RCC 7860 (cell line): Measurements from ENCODE around the gene PRX.

Experiments
- DNase-seq: peaks from one replicate; pipeline ENCODE4 v3.0.0-alpha.2; 2015; ENCODE audit warnings: low spot score
- FAIRE-seq: peaks from 2 replicates; lab custom pipeline; 2012; peaks lifted over from hg19 to GRCh38; lab: Jason Lieb, UNC

The PRX gene

DNA sequence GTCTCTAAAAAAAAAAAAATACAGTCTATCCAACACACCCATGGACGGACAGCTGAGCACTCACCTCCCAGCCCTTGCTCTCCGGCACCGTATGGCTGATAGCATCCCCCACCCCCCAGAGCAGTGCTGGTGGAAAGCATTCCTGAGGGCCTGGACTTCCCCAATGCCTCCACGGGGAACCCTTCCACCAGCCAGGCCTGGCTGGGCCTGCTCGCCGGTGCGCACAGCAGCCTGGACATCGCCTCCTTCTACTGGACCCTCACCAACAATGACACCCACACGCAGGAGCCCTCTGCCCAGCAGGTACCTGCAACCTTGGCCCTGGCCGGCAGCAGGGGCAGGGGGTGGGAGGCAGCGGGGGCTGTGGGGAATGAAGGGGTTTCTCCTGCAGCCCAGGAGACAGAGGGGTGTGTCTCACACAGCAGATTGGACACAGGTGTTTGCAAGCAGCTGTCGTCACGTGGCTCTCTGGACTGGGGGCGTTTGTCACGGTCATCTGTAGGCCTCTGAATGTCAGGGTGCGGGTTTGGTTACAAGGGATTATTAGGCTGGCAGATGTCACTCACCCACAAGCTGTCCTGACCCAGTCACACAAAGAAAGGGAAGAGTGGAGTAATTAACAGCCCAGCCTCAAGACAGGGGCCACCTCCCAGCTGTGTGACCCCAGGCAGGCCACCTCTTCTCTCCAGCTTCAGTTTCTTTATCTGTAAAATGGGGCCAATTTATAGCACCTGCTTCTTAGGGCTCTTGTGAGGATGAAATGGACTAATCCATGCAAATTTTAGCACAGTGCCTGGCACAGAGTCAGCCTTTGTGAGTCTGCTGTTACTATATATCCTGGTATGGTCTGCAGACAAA is 45.4 kb downstream of the PRX start:
- FAIRE-seq = no peak
- DNase-seq = no peak

DNA sequence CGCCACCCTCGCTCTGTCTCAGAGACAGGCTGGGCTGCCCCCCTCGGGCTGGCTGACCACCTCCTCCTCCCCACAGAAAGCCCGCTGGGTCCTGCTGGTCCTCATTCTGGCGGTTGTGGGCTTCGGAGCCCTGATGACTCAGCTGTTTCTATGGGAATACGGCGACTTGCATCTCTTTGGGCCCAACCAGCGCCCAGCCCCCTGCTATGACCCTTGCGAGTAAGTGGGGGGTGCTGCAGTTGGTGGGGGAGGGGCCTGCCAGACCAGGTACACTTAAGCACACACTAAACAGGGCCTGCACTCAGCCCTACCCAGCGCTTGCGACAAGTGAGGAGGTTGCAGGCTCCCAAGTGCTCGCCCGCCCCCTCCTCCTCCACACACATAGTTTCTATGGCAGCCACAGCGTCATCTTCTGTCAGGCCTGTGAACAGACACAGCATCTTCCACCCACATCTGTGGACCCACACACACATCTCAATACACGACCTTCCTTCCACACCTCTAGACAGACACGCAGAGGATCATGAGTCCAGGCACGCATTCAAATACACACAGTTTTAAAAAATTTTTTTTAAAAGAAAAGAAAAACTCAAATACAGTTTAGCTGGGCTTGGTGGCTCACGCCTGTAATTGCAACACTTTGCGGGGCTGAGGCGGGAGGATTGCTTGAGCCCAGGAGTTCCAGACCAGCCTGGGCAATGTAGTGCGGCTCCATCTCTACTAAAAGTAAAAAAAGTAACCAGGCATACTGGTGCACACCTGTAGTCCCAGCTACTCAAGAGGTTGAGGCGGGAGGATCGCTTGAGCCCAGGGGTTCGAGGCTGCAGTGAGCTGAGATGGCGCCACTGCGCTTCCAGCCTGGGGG is 46.2 kb downstream of the PRX start:
- DNase-seq (no peak), FAIRE-seq (no peak)

DNA sequence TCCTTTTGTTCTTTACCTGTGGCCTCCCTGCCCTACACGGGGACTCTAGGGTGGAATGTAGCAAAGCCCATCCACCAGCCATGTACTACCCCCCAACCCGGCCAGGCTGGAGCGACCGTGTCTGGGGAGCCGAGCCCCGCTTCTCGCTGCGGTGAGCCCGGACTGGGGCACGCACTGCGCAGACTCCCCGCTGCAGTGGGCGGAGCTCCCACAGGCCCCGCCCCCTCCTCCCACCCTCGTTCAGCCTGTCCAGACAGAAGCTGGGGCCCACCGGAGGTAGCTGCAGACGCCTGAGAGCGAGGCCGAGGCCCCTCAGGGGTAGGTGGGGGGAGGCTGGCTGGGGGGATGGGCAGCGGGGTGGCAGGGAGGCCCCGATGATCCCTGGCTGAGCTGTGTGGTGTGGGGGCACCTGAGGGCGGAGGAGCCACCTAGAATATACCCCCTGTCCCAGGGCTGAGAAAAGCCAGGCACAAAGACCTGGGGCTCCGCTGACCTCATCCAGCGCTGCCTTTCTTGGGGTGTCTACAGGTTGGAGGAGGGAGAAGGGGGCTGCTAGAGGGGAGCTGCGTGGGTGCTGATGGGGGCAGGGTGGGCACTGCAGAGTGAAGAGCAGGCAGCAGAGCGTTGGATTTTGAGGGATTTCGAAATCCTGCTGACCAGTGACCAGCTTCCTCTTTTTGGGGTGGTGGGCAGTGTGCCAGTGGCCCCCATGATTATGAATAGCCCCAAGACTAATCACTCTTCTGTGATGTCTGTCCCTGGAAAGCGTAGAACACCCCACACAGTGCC is 47.4 kb downstream of the PRX start:
- no peak for DNase-seq
- no peak for FAIRE-seq

DNA sequence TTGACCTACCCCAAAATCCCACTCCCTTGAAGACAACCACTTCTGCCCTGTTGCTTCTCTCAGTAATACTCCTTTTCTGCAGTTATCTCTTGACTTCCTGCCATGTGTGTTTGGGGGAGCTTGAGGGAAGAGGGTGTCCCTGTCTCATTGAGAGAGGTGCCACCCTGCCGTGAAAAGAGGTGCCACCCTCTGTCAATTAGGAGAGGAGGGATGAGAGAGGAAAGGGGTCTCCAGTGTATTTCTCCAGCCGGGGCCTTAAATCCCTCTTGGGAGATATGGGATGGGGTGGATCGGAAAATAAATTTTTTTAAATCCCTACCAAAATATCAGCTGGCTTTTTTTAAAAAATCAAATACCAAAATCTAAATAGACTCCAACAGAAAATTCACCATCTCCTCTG is 48.2 kb downstream of the PRX start:
- FAIRE-seq (no peak), DNase-seq (no peak)

DNA sequence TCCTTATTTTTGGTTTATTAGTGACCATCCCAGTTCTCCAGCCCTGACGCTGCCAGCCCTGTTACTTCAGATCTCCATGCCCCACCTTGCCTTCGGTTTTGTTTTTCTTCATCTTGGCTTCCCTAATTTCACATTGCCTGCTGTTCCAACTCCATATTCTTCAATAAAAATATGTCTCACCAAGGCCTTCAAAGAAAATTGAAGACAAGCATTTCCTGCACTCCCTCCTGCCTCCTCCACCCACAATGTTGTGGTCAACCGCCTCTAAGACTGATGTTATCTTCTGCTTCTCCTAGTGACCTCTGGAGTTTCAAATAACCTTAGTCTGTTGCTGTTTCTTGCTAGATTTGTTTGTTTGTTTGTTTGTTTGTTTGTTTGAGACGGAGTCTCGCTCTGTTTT is 50.1 kb downstream of the PRX start:
- no peak for DNase-seq

DNA sequence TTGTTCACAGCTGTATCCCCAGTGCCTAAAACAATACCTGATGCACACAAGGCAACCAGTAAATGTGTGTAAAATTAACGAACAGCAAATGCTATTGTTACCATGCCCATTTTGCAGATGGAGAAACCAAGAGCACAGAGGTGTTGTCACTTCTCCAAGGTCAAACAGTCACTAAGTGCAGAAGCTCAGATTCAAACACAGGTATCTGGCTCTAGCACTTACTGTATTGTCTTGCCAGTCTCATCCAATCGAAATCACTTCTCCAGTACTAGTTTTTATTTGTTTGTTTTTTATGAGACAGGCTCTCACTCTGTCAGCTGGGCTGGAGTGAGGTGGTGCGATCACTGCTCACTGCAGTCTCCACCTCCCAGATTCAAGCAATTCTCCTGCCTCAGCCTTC is 51.0 kb downstream of the PRX start:
- FAIRE-seq (no peak), DNase-seq (no peak)

More for the DNA sequence above, 50.1 kb downstream of the PRX start:
- FAIRE-seq = no peak

DNA sequence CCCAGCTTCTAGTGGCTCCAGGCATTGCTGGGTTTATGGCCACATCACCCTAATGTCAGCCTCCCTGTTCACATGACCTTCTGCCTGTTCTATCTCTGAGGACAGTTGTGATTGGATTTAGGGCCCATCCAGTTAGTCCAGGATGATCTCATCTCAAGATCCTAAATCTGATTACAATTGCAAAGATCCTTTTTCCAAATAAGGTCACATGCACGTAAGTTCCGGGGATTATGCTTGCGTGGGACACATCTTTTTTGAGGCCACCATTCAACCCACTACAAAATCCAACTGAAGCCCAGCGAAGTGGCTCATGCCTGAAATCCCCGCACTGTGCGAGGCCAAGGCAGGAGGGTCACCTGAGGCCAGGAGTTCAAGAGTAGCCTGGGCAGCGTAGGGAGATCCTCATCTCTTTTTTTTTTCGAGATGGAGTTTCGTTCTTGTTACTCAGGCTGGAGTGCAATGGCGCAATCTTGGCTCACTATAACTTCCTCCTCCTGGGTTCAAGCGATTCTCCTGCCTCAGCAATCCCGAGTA is 52.4 kb downstream of the PRX start:
- DNase-seq = no peak
- no peak for FAIRE-seq

DNA sequence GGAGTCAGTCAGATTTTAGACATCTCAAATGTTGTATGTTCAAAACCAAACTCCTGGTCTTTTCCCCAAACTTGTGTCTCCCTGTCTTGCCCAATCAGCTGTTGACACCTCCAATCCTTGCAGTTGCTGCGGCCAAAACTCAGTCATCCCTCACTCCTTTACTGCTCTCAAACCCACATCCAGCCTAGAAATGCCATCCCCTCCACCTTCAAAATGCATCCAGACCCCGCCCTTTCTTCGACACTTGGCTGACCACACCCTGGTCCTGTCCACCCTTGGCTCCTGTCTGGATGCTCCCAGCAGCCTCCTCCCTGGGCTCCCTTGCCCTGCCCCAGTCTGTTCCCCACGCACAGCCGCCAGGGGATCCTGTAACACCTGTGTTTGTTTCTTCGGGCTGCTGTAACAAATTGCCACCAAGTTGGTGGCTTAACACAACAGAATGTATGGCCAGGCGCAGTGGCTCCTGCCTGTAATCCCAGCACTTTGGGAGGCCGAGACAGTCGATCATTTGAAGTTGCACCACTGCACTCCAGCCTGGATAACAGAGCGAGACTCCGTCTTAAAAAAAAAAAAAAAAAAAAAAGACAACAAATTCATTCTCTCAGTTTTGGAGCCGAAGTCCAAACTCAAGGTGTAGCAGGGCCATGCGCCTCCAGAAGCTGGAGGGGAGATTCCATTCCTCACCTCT is 53.0 kb downstream of the PRX start:
- FAIRE-seq (no peak), DNase-seq (no peak)

DNA sequence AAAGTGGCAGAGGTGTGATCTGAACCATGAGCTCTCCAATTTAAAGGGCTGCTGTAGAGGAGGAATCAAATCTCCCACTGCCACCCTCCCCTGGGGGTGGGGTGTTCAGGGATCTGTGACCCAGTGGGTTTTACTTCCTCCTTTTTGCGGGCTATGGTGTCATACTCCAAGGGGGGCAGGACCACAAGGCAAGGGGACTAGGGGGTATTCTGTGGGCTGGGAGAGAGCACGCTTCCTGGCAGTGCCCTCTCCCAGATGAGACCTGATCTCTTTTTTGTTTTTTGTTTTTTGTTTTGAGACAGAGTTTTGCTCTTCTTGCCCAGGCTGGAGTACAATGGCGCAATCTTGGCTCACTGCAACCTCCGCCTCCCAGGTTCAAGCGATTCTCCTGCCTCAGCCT is 54.4 kb downstream of the PRX start:
- FAIRE-seq (no peak), DNase-seq (no peak)

DNA sequence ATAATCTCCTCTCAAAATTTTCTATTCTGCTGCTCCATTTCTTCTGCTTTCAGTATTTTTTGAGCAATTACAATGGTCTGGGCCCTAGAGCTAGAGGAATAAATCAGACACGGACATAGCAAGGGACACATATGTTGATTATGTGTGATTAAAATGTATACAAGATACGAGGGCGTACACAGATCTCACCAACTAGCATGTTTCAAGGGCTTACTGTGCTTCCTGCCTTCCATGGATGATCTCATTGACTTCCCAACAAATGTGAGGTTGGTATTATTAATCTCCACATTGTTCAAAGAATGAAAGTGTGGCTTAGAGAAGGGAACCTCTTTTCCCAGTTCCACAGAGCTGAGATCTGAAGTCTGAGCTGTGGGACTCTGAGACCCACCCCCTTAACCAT is 55.5 kb downstream of the PRX start:
- FAIRE-seq = no peak
- no peak for DNase-seq

DNA sequence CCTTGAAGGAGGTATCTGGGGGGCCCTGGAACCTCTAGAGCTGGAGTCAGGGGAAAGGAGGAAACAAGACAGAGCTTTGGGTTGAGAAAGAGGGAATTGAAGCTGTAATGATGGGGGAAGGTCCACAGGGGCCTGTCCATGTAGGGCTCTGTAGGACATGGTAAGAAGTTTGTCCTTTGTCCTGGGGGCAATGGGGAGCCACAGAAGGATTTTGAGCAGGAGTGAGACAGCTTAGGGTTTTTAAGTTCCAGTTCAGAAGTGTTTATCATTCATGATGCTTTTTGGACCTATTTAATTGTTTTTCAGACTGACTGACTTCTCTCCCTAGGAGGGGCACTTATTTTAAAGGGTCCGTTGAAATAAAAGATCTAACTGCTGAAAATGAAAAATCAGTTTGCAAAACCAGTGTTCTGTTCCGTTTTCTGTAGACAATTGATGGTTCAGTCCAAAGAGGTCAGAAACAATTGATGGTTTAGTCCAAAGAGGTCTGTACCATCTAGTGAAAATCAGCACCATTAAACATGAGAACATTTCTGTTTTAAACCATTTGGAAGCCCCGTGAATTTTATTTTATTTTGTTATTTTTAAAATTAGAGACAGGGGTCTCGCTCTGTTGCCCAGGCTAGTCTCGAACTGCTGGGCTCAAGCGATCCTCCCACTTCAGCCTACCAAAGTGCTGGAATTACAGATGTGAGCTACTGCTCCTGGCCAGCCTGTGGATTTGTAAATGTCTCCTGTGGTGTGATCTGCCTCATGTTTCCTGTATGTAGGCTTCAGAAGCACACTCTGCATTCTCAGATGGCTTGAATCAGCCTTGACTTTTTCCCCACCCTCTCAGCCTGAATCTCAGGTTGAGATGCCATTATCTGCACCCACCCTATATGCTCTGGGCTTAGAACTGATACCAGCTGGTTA is 56.2 kb downstream of the PRX start:
- no peak for FAIRE-seq
- no peak for DNase-seq

DNA sequence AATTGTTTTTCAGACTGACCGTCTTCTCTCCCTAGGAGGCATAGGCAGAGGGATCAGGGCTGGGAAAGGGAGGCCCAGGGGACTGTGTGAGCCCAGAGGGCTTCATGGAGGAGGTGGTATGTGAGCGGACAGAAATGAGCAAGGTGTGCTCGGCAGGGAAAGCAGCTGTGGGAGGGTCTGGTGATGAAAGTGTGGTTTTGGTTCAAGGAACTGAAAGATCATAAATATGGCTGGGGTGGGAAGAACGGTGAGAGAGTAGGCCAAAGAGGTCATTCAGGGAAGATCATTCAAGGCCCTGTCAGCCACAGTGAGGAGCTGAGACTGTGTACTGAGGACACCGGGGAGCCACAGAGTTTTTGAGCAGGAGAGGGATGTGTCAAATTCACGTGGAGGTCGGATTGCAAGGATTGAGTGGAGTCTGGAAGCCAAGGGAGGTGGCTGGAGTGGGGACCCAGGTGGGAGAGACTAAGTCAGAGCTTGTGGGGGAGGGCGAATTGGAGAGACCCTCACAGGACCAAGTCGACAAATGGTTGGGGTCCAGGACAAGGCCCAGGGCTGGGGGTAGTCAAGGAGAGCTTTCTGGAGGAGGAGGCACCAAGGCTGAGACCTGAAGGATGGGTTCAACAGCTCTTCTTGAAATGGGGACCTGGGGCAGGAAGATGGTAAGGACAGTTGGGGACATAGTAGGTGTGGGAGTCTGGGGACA is 57.0 kb downstream of the PRX start:
- FAIRE-seq = no peak
- DNase-seq = no peak

DNA sequence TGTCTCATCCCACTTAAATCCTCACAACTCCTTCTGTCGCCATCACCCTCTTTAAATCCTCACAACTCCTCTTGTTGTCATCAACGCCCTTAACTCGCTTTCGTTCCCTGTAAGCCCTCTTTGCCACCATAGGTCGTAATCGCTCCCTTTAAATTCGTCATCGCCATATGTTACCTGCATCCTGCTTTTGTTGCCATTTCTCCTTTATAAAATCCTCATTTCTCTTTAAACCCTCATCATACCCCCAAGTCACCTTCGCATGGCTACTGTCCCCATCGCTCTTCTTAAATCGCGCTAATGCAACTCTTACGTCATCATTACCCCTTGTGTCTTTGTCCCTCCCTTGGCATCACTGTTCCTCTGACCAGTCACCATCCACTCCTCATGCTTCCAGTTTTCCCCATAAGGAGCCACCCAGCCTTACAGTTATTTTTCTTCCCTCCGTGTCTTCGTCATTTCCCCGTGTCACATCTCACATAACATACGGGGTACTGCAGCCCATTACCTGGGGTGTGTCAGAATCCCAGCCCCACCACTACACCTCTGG is 64.1 kb downstream of the PRX start:
- DNase-seq = no peak
- no peak for FAIRE-seq

DNA sequence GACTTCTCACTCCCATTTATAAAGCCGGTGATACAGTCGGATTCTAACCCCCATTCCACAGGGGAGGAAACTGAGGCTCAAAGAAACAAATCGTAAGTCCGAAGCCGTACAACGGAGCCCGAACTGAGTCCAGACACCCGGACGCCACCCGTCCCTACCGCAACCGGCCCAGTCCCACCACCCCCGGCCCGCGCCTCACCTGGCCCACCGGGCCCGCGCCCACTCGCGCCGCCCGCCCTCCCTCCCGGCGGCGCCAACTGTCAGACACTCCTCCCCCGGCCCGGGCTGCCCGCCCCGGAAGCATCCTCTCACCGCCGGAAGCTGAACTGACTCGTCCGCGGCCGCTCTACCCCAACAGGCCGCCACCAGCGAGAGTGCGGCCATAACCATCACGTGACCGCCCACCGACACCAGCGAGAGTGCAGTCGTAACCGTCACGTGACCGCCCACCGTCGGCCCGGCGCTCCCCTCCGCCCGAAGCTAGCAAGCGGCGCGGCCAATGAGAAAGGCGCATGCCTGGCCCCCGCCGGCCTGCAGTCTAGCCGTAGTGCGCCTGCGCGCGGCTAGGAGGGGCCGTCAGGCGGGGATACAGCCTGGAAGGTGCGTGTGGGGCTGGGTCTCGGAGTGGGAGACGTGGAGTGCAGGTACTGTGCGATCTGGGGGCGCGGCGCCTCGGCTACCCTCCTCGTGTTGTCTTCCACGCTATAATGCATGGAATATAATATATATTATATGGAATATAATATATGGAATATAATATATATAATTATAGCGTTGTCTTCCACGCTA is 64.9 kb downstream of the PRX start, which contains the start of the genes C19orf47 and PLD3:
TSS of gene C19orf47 (minus strand) at position 273 of the 789 bp plus-strand sequence. CDS start 6,540 bp downstream, outside the sequence.
TSS of gene PLD3 (plus strand) at position 571 of the 789 bp plus-strand sequence. CDS start 17,789 bp downstream, outside the sequence.
- DNase-seq (peak; percentile 93), FAIRE-seq (peak; percentile 41)

DNA sequence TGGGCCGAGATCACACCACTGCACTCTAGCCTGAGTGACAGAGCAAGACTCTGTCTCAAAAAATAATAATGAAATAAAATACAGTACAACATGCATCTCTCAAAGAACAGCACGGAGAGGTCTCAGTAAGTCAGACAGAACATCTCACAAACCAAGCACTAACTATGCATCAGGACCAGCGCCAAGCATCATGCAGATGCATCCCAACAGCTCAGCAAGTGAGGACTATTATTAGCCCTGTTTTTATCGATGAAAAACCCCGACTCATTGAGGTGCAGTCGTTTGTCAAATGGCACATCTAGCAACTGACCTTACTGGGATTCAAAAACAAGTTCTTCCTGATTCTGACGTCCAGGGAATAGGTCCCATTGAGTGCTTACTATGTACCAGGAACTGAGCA is 68.8 kb downstream of the PRX start:
- no peak for FAIRE-seq
- DNase-seq = no peak
